Coronary artery (tissue), 2 donors: ENCODE measurements around the gene MTREX.

Experiments
- DNase-seq: peaks from one replicate; pipeline ENCODE4 v3.0.0-alpha.2; 2017; ENCODE audit warnings: low spot score
- H3K27ac ChIP-seq, 2 donors: fragments of 200-600 bp; sonication (generic); one replicate each; pipeline ENCODE4 v1.5.1; 2016 to 2019
- H3K4me3 ChIP-seq: fragments of 200-600 bp; sonication (generic); 2 replicates; pipeline ENCODE4 v1.5.1; 2016; ENCODE audit warnings: mild to moderate bottlenecking, moderate library complexity
- CTCF ChIP-seq: fragments of 200-600 bp; sonication (generic); IDR thresholded peaks from one replicate; pipeline ENCODE4 v1.5.1; 2019; ENCODE audit warnings: antibody characterized with exemption

Gene MTREX

GRCh38 chr5:55387865-55388264 is 80.1 kb downstream of the MTREX start:
- H3K4me3 ChIP-seq = no peak overlapping the region
- no peak for DNase-seq
- TF ChIP-seq CTCF = no peak
- H3K27ac ChIP-seq = no peak overlapping the region

GRCh38 chr5:55391707-55392106 is 83.9 kb downstream of the MTREX start:
- DNase-seq = no peak
- H3K4me3 ChIP-seq = no peak overlapping the region
- no peak for TF ChIP-seq CTCF
- H3K27ac ChIP-seq = no peak overlapping the region

GRCh38 chr5:55392669-55393068 is 84.9 kb downstream of the MTREX start:
- H3K4me3 ChIP-seq = no peak overlapping the region
- H3K27ac ChIP-seq = no peak overlapping the region
- no peak for DNase-seq
- no peak for TF ChIP-seq CTCF

GRCh38 chr5:55393501-55394175 is 85.8 kb downstream of the MTREX start:
- Histone ChIP-seq H3K27ac (no peak overlapping the region), H3K4me3 (no peak overlapping the region)
- no peak for DNase-seq
- TF ChIP-seq CTCF = no peak

GRCh38 chr5:55402199-55402598 is 94.4 kb downstream of the MTREX start:
- no peak for DNase-seq
- Histone ChIP-seq H3K27ac (no peak overlapping the region), H3K4me3 (no peak overlapping the region)
- no peak for TF ChIP-seq CTCF

- no peak overlapping the region for H3K4me3 ChIP-seq
- H3K27ac ChIP-seq = no peak overlapping the region
- no peak for TF ChIP-seq CTCF
- no peak for DNase-seq
Measured at GRCh38 chr5:55406292-55406691, 98.5 kb downstream of the MTREX start.

- no peak for DNase-seq
- TF ChIP-seq CTCF = peak; percentile 57
- Histone ChIP-seq H3K27ac (no peak overlapping the region), H3K4me3 (no peak overlapping the region)
Measured at GRCh38 chr5:55407059-55407684, 99.4 kb downstream of the MTREX start.
